HL-60 (cell line): Measurements from ENCODE around the gene POGK.

Experiments used
- DNase-seq, 2 experiments: peaks; one replicate each; pipeline ENCODE4 v3.0.0-alpha.2; 2010 to 2020; ENCODE audit warnings: low read depth in 1 of 2, low spot score in 1 of 2
- H3K27ac ChIP-seq: fragments of 250-450 bp; sonication (Bioruptor Pico); replicated peaks from 2 replicates; pipeline ENCODE4 v1.5.1; 2020; ENCODE audit warnings: mild to moderate bottlenecking, moderate library complexity
- H3K27me3 ChIP-seq: fragments of 250-450 bp; sonication (Bioruptor Pico); 2 replicates; pipeline ENCODE4 v1.5.1; 2021; ENCODE audit warnings: mild to moderate bottlenecking, moderate library complexity; ENCODE audit not compliant: insufficient read depth, poor library complexity, severe bottlenecking
- H3K4me3 ChIP-seq: replicated peaks from 2 replicates; pipeline ENCODE4 v1.5.1; 2011; ENCODE audit warnings: mild to moderate bottlenecking, control low read depth, low read length; ENCODE audit not compliant: insufficient read depth
- GABPA ChIP-seq: IDR thresholded peaks from 2 replicates; pipeline ENCODE4 v1.6.1; 2012; ENCODE audit warnings: low read depth
- POLR2AphosphoS5 ChIP-seq: IDR thresholded peaks from 2 replicates; pipeline ENCODE4 v1.6.1; 2012; ENCODE audit warnings: low read depth
- SPI1 ChIP-seq: IDR thresholded peaks from 2 replicates; pipeline ENCODE4 v1.6.1; 2012; ENCODE audit warnings: low read depth, mild to moderate bottlenecking, borderline replicate concordance
- TF ChIP-seq, protein P1 (sequence below): IDR thresholded peaks from one replicate; pipeline ENCODE4 v1.5.1; 2011; ENCODE audit warnings: low read length, control low read depth, inconsistent platforms; ENCODE audit not compliant: insufficient read depth
- TF ChIP-seq, protein P2 (sequence below): IDR thresholded peaks from 2 replicates; pipeline ENCODE4 v1.6.1; 2012; ENCODE audit warnings: low read depth; ENCODE audit not compliant: insufficient replicate concordance

Gene POGK

DNA sequence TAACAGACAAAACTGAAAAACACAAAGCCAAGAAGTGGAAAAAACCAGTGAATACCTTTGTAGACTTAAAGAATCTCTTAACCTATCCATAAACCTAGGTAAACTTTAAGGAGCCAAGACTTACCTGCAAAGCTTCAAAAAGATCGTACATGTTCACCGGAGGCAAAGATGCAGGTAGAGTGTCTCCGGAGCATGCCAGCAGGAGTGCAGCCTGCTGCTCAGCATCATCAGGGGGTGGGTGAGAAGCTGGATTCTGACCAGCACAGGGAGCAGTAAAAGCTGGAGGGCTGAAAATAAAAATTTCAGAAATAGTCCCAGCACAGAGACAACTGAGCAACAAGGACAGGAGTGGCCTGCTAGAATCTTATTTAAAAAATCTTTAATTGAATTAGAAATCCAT lies 18.7 kb downstream of the POGK start:
- H3K27me3 ChIP-seq: no peaks in the 10 kb centered on the region
- DNase-seq: no peak
- H3K27ac ChIP-seq: no peak overlapping the region
- TF ChIP-seq, protein P1, sequence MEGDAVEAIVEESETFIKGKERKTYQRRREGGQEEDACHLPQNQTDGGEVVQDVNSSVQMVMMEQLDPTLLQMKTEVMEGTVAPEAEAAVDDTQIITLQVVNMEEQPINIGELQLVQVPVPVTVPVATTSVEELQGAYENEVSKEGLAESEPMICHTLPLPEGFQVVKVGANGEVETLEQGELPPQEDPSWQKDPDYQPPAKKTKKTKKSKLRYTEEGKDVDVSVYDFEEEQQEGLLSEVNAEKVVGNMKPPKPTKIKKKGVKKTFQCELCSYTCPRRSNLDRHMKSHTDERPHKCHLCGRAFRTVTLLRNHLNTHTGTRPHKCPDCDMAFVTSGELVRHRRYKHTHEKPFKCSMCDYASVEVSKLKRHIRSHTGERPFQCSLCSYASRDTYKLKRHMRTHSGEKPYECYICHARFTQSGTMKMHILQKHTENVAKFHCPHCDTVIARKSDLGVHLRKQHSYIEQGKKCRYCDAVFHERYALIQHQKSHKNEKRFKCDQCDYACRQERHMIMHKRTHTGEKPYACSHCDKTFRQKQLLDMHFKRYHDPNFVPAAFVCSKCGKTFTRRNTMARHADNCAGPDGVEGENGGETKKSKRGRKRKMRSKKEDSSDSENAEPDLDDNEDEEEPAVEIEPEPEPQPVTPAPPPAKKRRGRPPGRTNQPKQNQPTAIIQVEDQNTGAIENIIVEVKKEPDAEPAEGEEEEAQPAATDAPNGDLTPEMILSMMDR: no peak
- TF ChIP-seq POLR2AphosphoS5 (no peak), GABPA (no peak), SPI1 (no peak)
- H3K4me3 ChIP-seq: no peak overlapping the region

DNA sequence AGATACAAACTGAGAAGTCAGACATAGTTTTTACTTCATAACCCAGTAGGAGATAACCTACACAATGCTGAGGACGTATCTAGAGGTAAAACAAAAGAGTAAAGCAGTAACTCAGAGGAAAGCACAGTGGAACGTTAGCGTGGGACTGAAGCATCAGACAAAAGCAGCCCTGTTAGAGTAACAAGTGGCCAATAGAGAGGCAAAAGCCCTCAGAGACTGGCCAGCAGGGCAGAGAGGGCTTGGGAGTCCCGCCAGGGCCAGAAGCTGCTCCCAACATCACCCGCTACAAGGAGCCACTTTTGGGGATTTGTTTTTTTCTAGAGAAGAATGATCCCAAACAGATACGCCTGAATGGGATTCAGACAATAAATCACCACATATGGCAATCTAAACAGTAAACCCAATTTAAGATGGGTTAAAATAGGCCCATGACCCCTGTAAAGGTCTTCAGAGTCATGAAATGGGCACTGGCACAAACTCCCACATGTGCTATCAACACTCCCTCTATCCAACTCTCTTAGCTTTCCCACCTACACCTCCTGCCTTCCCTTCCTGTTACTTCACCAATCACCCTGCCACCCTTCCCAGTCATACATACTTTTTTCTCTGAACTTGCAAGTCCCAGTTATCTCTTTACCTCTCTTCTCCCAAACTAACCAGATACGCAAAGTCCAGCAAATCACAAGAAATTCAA lies 19.6 kb downstream of the POGK start:
- Histone ChIP-seq H3K4me3 (no peak overlapping the region), H3K27me3 (no peaks in the 10 kb centered on the region), H3K27ac (no peak overlapping the region)
- TF ChIP-seq, protein P1: no peak
- TF ChIP-seq GABPA: no peak
- TF ChIP-seq SPI1: no peak
- no peak for TF ChIP-seq POLR2AphosphoS5
- TF ChIP-seq, protein P2, sequence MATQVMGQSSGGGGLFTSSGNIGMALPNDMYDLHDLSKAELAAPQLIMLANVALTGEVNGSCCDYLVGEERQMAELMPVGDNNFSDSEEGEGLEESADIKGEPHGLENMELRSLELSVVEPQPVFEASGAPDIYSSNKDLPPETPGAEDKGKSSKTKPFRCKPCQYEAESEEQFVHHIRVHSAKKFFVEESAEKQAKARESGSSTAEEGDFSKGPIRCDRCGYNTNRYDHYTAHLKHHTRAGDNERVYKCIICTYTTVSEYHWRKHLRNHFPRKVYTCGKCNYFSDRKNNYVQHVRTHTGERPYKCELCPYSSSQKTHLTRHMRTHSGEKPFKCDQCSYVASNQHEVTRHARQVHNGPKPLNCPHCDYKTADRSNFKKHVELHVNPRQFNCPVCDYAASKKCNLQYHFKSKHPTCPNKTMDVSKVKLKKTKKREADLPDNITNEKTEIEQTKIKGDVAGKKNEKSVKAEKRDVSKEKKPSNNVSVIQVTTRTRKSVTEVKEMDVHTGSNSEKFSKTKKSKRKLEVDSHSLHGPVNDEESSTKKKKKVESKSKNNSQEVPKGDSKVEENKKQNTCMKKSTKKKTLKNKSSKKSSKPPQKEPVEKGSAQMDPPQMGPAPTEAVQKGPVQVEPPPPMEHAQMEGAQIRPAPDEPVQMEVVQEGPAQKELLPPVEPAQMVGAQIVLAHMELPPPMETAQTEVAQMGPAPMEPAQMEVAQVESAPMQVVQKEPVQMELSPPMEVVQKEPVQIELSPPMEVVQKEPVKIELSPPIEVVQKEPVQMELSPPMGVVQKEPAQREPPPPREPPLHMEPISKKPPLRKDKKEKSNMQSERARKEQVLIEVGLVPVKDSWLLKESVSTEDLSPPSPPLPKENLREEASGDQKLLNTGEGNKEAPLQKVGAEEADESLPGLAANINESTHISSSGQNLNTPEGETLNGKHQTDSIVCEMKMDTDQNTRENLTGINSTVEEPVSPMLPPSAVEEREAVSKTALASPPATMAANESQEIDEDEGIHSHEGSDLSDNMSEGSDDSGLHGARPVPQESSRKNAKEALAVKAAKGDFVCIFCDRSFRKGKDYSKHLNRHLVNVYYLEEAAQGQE: no peak
- no peak for DNase-seq

DNA sequence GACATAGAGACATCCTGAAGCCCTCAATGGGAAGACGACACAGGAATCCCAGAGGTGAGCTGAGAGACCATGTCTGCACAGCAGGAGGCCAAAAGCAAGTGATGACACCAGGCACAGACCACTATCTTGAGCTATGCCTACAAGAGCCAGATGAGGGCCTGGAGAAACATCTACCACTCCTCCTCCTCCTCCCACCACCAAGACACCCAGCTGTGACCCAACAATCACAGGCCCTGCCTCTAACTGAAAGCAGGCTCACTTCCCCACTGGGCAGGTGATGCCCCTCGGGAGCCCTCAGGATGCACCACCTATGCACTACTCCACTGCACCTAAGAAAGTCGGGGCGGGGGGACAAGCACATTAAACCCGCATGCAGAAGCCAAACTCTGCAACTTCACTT lies 20.3 kb downstream of the POGK start:
- DNase-seq: no peak

More for the DNA sequence above, 20.3 kb downstream of the POGK start:
- Histone ChIP-seq H3K27me3 (no peaks in the 10 kb centered on the region), H3K4me3 (no peak overlapping the region), H3K27ac (no peak overlapping the region)
- TF ChIP-seq, protein P2: no peak
- no peak for TF ChIP-seq GABPA
- no peak for TF ChIP-seq SPI1
- TF ChIP-seq POLR2AphosphoS5: no peak
- TF ChIP-seq, protein P1: no peak
